HFFc6 (cell line): ENCODE data around the gene PADI2. TPM values are rescaled to one million over a fixed set of nuclear protein-coding genes. Genes with fewer than 3 reads are reported as not detected.

Experiments used
- DNase-seq: peaks from one replicate; pipeline ENCODE4 v3.0.0-alpha.2; 2018
- H3K27ac Mint-ChIP-seq: 2 replicates; pipeline ENCODE4 v1.8.0; 2020; ENCODE audit warnings: mild to moderate bottlenecking, mixed read lengths
- H3K27me3 Mint-ChIP-seq: 2 replicates; pipeline ENCODE4 v1.8.0; 2021; ENCODE audit warnings: mild to moderate bottlenecking, moderate library complexity, mixed read lengths; ENCODE audit not compliant: insufficient read depth
- H3K36me3 Mint-ChIP-seq: 2 replicates; pipeline ENCODE4 v1.8.0; 2021; ENCODE audit warnings: low read depth, mixed read lengths
- H3K4me1 Mint-ChIP-seq: 2 replicates; pipeline ENCODE4 v1.8.0; 2020; ENCODE audit warnings: low read depth, mixed read lengths
- H3K4me3 Mint-ChIP-seq: 2 replicates; pipeline ENCODE4 v1.8.0; 2020; ENCODE audit warnings: mild to moderate bottlenecking, moderate library complexity, mixed read lengths
- H3K9me3 Mint-ChIP-seq: 2 replicates; pipeline ENCODE4 v1.8.0; 2020; ENCODE audit warnings: mild to moderate bottlenecking, mixed read lengths
- CTCF ChIP-seq: fragments of 200-600 bp; sonication (generic); IDR thresholded peaks from 2 replicates; pipeline ENCODE4 v1.5.0; 2021; ENCODE audit warnings: antibody characterized with exemption, mild to moderate bottlenecking
- total RNA-seq, 6 experiments: library from RNA; stranded (reverse); fragmentation: NEBNext Ultra II Directional; extraction: Animal tissue kit (Norgen Biotek cat#: 25700); gene quantifications; 2 replicates in 1 of 6; 3 replicates in 5 of 6; pipeline ENCODE4 v1.2.3, GENCODE V29; 2021

The PADI2 gene
- total RNA-seq, 6 experiments from 2014 or later, result 0.05 to 0.33 (median 0.13) TPM; not detected in 2

GRCh38 chr1:17053685-17054410 lies 65.4 kb downstream of the PADI2 start, which contains the start of gene SDHB:
Gene SDHB (minus strand): TSS chr1:17054032. CDS start chr1:17054019, 13 bp downstream.
- peak; percentile 98 for DNase-seq
- Mint-ChIP-seq H3K9me3 (no peaks in the 10 kb centered on the region), H3K4me1 (peaks cover 14% of the 10 kb centered on the region), H3K4me3 (peak within 1 kb of the TSS; percentile 100), H3K27me3 (peaks cover 13% of the 10 kb centered on the region), H3K27ac (peak within 1 kb of the TSS; percentile 93), H3K36me3 (no peaks in the 10 kb centered on the region; the same call in 1 of the 2 replicates)
- no peak for TF ChIP-seq CTCF

GRCh38 chr1:17053086-17053684 lies 66.1 kb downstream of the PADI2 start:
- Mint-ChIP-seq H3K4me1 (peaks cover 14% of the 10 kb centered on the region), H3K9me3 (no peaks in the 10 kb centered on the region), H3K4me3 (peak overlapping the region; percentile 100), H3K27ac (peak overlapping the region; percentile 93), H3K27me3 (peaks cover 12% of the 10 kb centered on the region), H3K36me3 (no peaks in the 10 kb centered on the region; the same call in 1 of the 2 replicates)
- TF ChIP-seq CTCF, result no peak
- DNase-seq, result no peak

GRCh38 chr1:17052641-17053040 lies 66.6 kb downstream of the PADI2 start:
- H3K27ac Mint-ChIP-seq, result 0 out of 2 replicates have a peak overlapping the region, but pooled peaks have one; percentile 10
- peak overlapping the region; percentile 100 for H3K4me3 Mint-ChIP-seq
- no peak for TF ChIP-seq CTCF
- H3K9me3 Mint-ChIP-seq, result no peaks in the 10 kb centered on the region
- peaks cover 9% of the 10 kb centered on the region for H3K27me3 Mint-ChIP-seq
- H3K36me3 Mint-ChIP-seq, result no peaks in the 10 kb centered on the region; the same call in 1 of the 2 replicates
- DNase-seq, result no peak
- peaks cover 14% of the 10 kb centered on the region for H3K4me1 Mint-ChIP-seq

- Mint-ChIP-seq H3K27me3 (peaks cover 8% of the 10 kb centered on the region), H3K9me3 (no peaks in the 10 kb centered on the region), H3K27ac (no peak overlapping the region), H3K4me3 (peak overlapping the region; percentile 100; the same call in 1 of the 2 replicates), H3K4me1 (peaks cover 14% of the 10 kb centered on the region), H3K36me3 (no peaks in the 10 kb centered on the region; the same call in 1 of the 2 replicates)
- TF ChIP-seq CTCF, result no peak
- DNase-seq, result no peak
These were observed 67.2 kb downstream of the PADI2 start for GRCh38 chr1:17052038-17052437.

- peaks cover 22% of the 10 kb centered on the region for H3K4me1 Mint-ChIP-seq
- H3K27ac Mint-ChIP-seq, result no peak overlapping the region
- DNase-seq, result no peak
- H3K27me3 Mint-ChIP-seq, result no peaks in the 10 kb centered on the region
- H3K36me3 Mint-ChIP-seq, result peaks cover 9% of the 10 kb centered on the region
- TF ChIP-seq CTCF, result no peak
- H3K9me3 Mint-ChIP-seq, result no peaks in the 10 kb centered on the region
- no peak overlapping the region for H3K4me3 Mint-ChIP-seq
These were observed 71.3 kb downstream of the PADI2 start for GRCh38 chr1:17047924-17048323.
